ENCODE data around the gene KRT86. TPM values are rescaled to one million over a fixed set of nuclear protein-coding genes. Genes with fewer than 3 reads are reported as not detected.

KRT86 gene
- total RNA-seq, 1 donor: under 0.01 TPM

DNA sequence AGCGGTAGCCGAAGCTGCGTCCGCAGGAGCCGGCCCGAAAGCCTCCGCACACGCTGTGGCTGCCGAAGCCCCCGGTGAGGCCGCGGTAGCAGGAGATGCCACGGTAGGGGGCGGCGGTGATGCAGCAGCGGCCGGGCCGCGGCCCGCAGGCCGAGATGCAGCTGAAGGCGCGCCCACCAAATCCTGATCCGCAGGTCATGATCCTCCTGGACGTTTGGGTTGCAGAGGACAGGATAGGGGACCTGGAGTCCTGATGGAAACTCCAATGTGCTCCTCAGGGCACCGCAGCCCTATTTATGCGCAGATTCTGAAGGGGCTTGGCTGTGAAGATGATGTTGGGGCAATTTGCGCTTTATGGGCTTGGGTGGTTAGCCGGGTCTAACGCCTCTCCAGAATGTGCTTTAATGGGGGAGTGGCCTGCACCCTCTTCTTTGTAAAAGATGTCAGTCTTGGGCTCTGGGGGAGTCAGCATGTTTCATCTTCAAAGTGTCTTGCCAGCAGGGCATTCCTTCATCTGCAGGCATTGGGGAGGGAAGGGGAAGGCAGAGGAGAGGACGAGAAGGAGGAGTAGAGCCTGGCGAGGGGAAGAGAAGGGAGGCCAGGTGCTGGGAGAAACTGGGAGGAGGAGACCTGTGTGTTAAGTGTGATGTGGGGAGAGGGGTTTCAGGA, 17.0 kb downstream of the KRT86 start, which contains the start of gene KRT81:
KRT81 (minus strand) TSS at position 268 of the 669 bp plus-strand sequence; CDS start at position 199, 69 bp downstream.
- no peak for DNase-seq (ENCODE audit: low read depth)
- TF ChIP-seq, protein P1, sequence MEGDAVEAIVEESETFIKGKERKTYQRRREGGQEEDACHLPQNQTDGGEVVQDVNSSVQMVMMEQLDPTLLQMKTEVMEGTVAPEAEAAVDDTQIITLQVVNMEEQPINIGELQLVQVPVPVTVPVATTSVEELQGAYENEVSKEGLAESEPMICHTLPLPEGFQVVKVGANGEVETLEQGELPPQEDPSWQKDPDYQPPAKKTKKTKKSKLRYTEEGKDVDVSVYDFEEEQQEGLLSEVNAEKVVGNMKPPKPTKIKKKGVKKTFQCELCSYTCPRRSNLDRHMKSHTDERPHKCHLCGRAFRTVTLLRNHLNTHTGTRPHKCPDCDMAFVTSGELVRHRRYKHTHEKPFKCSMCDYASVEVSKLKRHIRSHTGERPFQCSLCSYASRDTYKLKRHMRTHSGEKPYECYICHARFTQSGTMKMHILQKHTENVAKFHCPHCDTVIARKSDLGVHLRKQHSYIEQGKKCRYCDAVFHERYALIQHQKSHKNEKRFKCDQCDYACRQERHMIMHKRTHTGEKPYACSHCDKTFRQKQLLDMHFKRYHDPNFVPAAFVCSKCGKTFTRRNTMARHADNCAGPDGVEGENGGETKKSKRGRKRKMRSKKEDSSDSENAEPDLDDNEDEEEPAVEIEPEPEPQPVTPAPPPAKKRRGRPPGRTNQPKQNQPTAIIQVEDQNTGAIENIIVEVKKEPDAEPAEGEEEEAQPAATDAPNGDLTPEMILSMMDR (IDR thresholded peaks at IDR 0.05; ENCODE audit: insufficient read depth, low read depth, low read length): no peak
- no peak within 1 kb of the TSS for H3K4me3 ChIP-seq (ENCODE audit: low read depth, low read length)

DNA sequence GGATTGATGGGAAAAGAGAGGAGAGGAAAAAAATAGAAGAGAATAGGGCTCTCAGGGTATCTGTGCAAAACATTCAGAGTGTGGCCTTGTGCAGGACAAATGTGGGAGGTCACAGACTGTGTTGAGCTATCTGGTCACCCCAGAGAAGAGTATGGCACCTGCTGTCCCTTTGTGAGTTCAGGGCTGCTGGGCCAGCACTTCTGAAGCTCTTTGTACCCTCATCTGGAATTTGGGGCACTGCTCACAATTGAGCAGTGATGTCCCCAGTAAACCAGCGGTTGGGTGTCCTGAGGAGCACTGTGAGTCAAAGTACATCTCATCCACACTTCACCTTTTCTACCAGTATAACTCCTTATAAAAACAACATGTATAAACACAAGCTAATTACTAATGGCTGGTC, 19.5 kb downstream of the KRT86 start:
- TF ChIP-seq, protein P1 (IDR thresholded peaks at IDR 0.05; ENCODE audit: insufficient read depth, low read depth, low read length): no peak
- DNase-seq (ENCODE audit: low read depth): no peak
- H3K4me3 ChIP-seq (ENCODE audit: low read depth, low read length): no peak overlapping the region

DNA sequence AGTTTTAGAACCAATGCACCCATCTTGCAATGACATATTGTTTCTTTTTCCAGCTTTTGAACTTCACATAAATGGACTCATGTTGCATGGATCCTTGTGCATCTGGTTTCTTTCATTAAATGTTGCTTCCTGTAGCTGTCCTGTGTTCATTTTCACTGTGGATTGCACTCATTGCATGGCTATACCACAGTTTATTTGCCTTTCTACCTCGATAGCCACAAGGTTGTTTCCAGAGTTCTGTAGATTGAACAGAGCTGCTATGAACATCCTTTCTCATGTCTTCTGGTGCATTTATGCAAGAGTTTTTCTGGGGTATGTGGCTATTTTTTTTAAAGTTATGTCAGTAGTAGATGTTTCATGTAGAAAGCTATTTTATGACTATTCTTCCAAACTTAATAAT, 20.4 kb downstream of the KRT86 start:
- TF ChIP-seq, protein P1 (IDR thresholded peaks at IDR 0.05; ENCODE audit: insufficient read depth, low read depth, low read length): no peak
- DNase-seq (ENCODE audit: low read depth): no peak
- H3K4me3 ChIP-seq (ENCODE audit: low read depth, low read length): no peak overlapping the region

GRCh38 chr12:52295663-52296062, 21.2 kb downstream of the KRT86 start:
- TF ChIP-seq, protein P1 (IDR thresholded peaks at IDR 0.05; ENCODE audit: insufficient read depth, low read depth, low read length): no peak
- H3K4me3 ChIP-seq (ENCODE audit: low read depth, low read length): no peak overlapping the region
- DNase-seq (ENCODE audit: low read depth): no peak

GRCh38 chr12:52296572-52297215, 22.2 kb downstream of the KRT86 start:
- DNase-seq (ENCODE audit: low read depth): no peak
- no peak overlapping the region for H3K4me3 ChIP-seq (ENCODE audit: low read depth, low read length)
- TF ChIP-seq, protein P1 (IDR thresholded peaks at IDR 0.05; ENCODE audit: insufficient read depth, low read depth, low read length): no peak

- no peak for DNase-seq (ENCODE audit: low read depth)
- TF ChIP-seq, protein P1 (IDR thresholded peaks at IDR 0.05; ENCODE audit: insufficient read depth, low read depth, low read length): no peak
- no peak overlapping the region for H3K4me3 ChIP-seq (ENCODE audit: low read depth, low read length)
Measured at GRCh38 chr12:52298677-52299190, 24.3 kb downstream of the KRT86 start.
